Activated T-helper 17 cell treated with anti-CD3 and anti-CD28 coated beads, Interleukin-2, amount 50 U/mL, for 72 hours (primary cell): ENCODE data around the gene CCDC134. TPM values are rescaled to one million over a fixed set of nuclear protein-coding genes. Genes with fewer than 3 reads are reported as not detected.

Source experiments
- ATAC-seq: fragments of 150-1000 bp; cut with Tn5 transposase; replicated peaks from 2 replicates; pipeline ENCODE4 v1.10.0; 2021; ENCODE audit warnings: mild to moderate bottlenecking, moderate library complexity
- H3K27ac Mint-ChIP-seq: one replicate; pipeline ENCODE4 v1.8.0; 2022; ENCODE audit warnings: mixed read lengths
- H3K27me3 Mint-ChIP-seq: one replicate; pipeline ENCODE4 v1.8.0; 2022; ENCODE audit warnings: mixed read lengths
- H3K36me3 Mint-ChIP-seq: one replicate; pipeline ENCODE4 v1.8.0; 2022; ENCODE audit warnings: low read depth, mild to moderate bottlenecking, mixed read lengths
- H3K4me1 Mint-ChIP-seq: one replicate; pipeline ENCODE4 v1.8.0; 2022; ENCODE audit warnings: mixed read lengths
- H3K4me3 Mint-ChIP-seq: one replicate; pipeline ENCODE4 v1.8.0; 2022; ENCODE audit warnings: mild to moderate bottlenecking, mixed read lengths
- H3K9me3 Mint-ChIP-seq: one replicate; pipeline ENCODE4 v1.8.0; 2022; ENCODE audit warnings: mixed read lengths
- total RNA-seq, 2 donors: library from RNA; stranded (reverse); gene quantifications; one replicate each; pipeline ENCODE4 v1.2.3, GENCODE V29; 2022

Gene CCDC134
- total RNA-seq, result 10 to 100 TPM; 21.6 to 22.3 TPM

DNA sequence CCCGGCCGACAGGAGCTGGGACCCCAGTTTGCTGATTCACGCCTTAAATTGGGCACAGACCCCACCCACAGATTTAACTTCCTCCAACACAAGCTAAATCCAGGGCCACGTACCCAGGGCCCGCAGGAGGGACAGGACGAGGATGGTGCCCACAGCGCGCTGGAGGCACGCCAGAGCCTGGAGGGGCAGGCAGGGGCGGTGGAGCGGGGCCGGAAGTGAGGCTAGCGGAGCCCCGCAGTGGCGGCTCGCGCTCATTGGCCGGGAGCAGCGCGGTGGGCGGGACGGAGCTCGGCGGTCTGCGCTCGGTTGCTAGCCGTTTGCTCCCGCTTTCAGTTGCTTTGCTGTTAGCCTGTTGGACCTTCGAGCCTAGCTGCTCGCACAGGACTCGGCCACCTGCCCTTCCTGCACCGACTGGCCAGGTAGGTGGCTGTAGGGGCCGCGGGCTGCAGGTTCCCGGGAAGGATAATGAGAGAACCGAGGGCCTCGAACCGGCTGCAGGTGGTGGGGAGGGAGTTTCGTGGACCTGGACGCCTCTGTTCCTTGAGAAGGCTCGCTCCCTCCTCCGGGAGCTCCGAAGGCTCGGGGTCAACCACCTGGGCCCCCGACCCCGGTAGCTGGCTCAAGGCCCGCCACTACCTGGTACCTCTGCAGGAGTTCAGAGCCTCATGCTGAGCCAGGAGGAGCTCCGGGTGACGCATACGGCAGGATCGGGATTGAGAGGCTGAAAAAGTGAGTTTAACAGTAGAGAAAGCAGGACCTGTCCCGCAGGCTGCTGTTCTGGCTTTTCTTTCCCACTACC lies at the start of gene CCDC134:
CCDC134 (plus strand) TSS at position 332 of the 799 bp plus-strand sequence. CDS start 8,212 bp downstream, outside the sequence.
- H3K36me3 Mint-ChIP-seq, result peaks cover 25% of the 10 kb centered on the region
- H3K4me3 Mint-ChIP-seq, result peak within 1 kb of the TSS; percentile 81
- no peaks in the 10 kb centered on the region for H3K9me3 Mint-ChIP-seq

GRCh38 chr22:41752011-41752970 lies 48.2 kb upstream of the CCDC134 start:
- Mint-ChIP-seq H3K4me3 (peak overlapping the region; percentile 13), H3K9me3 (no peaks in the 10 kb centered on the region), H3K27me3 (peaks cover 7% of the 10 kb centered on the region), H3K27ac (peak overlapping the region; percentile 57), H3K4me1 (peaks cover 6% of the 10 kb centered on the region), H3K36me3 (no peaks in the 10 kb centered on the region)
- peak; percentile 86 for ATAC-seq

More for the DNA sequence above, at the start of gene CCDC134:
- Mint-ChIP-seq H3K4me1 (peaks cover 18% of the 10 kb centered on the region), H3K27me3 (no peaks in the 10 kb centered on the region), H3K27ac (peak within 1 kb of the TSS; percentile 83)
- ATAC-seq, result peak; percentile 97

- Mint-ChIP-seq H3K4me3 (no peak overlapping the region), H3K27me3 (peaks cover 7% of the 10 kb centered on the region), H3K36me3 (no peaks in the 10 kb centered on the region), H3K27ac (no peak overlapping the region), H3K4me1 (peaks cover 6% of the 10 kb centered on the region), H3K9me3 (no peaks in the 10 kb centered on the region)
- no peak for ATAC-seq
These were observed 46.5 kb upstream of the CCDC134 start for GRCh38 chr22:41753984-41754383.

DNA sequence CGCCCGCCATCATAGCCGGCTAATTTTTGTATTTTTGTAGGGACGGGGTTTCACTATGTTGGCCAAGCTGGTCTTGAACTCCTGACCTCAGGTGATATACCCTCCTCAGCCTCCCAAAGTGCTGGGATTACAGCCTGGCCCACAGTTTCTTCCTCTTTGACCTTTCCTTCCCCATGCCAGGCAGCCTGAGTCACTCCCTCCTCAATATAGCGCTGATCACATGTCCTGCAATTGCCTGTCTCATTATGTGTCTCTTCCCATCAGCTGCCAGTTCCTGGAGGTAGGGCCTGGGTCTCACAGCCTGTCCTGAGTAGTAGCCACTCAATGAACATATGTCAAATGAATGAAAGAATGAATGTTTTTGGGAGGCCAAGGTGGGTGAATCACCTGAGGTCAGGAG lies 43.0 kb upstream of the CCDC134 start:
- no peak overlapping the region for H3K4me3 Mint-ChIP-seq
- no peak for ATAC-seq
- H3K27me3 Mint-ChIP-seq, result no peaks in the 10 kb centered on the region
- H3K4me1 Mint-ChIP-seq, result no peaks in the 10 kb centered on the region
- no peaks in the 10 kb centered on the region for H3K36me3 Mint-ChIP-seq
- H3K9me3 Mint-ChIP-seq, result no peaks in the 10 kb centered on the region
- no peak overlapping the region for H3K27ac Mint-ChIP-seq

GRCh38 chr22:41758231-41758630 lies 42.2 kb upstream of the CCDC134 start:
- no peaks in the 10 kb centered on the region for H3K27me3 Mint-ChIP-seq
- H3K9me3 Mint-ChIP-seq, result no peaks in the 10 kb centered on the region
- ATAC-seq, result no peak
- H3K4me1 Mint-ChIP-seq, result no peaks in the 10 kb centered on the region
- H3K27ac Mint-ChIP-seq, result no peak overlapping the region
- H3K4me3 Mint-ChIP-seq, result no peak overlapping the region
- H3K36me3 Mint-ChIP-seq, result no peaks in the 10 kb centered on the region

DNA sequence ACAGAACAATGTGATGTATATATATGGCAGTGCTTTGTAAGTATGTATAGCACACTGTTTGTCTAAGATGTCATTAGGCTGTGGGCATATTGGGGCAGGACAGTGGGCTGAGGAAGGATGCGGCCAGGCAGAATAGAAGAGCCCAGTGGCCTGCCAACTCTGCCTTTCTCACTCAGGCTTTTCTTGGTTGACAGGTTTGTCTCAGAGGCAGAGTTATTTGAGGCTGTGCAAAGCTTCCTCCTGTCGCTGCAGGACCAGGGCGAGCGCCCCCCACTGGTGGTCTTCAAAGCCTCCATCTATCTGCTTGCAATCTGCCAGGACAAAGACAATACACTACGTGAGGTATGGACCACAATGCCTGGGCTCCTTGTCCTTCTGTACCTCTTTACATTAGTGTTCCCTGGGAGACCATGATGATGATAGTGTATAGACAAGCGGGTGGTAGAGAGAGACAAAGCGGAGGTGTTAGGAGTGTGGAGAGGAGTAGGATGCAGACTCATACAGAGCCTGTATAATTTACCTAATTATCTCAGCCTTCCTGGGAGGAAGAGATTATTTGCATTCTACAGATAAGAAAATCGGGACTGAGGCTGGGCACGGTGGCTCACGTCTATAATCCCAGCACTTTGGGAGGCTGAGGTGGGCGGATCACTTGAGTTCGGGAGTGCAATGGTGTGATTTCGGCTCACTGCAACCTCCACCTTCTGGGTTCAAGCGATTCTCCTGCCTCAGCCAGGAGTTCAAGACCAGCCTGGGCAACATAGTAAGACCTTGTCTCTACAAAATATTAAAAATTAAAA lies 37.3 kb upstream of the CCDC134 start:
- peak; percentile 42 for ATAC-seq
- H3K4me1 Mint-ChIP-seq, result peaks cover 6% of the 10 kb centered on the region

DNA sequence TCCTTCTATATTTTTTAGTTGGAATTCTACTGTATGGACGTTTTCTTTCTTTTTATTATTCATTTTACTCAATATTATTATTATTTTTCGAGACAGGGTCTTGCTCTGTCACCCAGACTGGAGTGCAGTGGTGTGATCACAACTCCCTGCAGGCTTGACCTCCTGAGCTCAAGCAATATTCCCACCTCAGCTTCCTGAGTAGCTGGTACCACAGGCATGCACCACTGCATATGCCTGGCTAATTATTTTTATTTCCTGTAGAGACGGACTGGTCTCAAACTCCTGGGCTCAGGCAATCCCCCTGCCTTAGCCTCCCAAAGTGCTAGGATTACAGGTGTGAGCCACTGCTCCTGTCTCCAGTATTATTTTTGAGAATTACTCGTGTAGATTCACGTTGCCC lies 34.0 kb upstream of the CCDC134 start:
- peaks cover 11% of the 10 kb centered on the region for H3K4me1 Mint-ChIP-seq
- ATAC-seq, result no peak
- no peak overlapping the region for H3K4me3 Mint-ChIP-seq
- no peaks in the 10 kb centered on the region for H3K27me3 Mint-ChIP-seq
- H3K27ac Mint-ChIP-seq, result no peak overlapping the region
- no peaks in the 10 kb centered on the region for H3K36me3 Mint-ChIP-seq
- no peaks in the 10 kb centered on the region for H3K9me3 Mint-ChIP-seq

More for the DNA sequence above, 37.3 kb upstream of the CCDC134 start:
- no peaks in the 10 kb centered on the region for H3K9me3 Mint-ChIP-seq
- no peaks in the 10 kb centered on the region for H3K36me3 Mint-ChIP-seq
- H3K27me3 Mint-ChIP-seq, result no peaks in the 10 kb centered on the region
- no peak overlapping the region for H3K4me3 Mint-ChIP-seq
- peak overlapping the region; percentile 50 for H3K27ac Mint-ChIP-seq

- Mint-ChIP-seq H3K27ac (peak overlapping the region; percentile 26), H3K36me3 (no peaks in the 10 kb centered on the region), H3K27me3 (no peaks in the 10 kb centered on the region), H3K4me1 (peaks cover 11% of the 10 kb centered on the region), H3K9me3 (no peaks in the 10 kb centered on the region), H3K4me3 (no peak overlapping the region)
- peak; percentile 87 for ATAC-seq
These were observed 32.0 kb upstream of the CCDC134 start for GRCh38 chr22:41768430-41768829.

DNA sequence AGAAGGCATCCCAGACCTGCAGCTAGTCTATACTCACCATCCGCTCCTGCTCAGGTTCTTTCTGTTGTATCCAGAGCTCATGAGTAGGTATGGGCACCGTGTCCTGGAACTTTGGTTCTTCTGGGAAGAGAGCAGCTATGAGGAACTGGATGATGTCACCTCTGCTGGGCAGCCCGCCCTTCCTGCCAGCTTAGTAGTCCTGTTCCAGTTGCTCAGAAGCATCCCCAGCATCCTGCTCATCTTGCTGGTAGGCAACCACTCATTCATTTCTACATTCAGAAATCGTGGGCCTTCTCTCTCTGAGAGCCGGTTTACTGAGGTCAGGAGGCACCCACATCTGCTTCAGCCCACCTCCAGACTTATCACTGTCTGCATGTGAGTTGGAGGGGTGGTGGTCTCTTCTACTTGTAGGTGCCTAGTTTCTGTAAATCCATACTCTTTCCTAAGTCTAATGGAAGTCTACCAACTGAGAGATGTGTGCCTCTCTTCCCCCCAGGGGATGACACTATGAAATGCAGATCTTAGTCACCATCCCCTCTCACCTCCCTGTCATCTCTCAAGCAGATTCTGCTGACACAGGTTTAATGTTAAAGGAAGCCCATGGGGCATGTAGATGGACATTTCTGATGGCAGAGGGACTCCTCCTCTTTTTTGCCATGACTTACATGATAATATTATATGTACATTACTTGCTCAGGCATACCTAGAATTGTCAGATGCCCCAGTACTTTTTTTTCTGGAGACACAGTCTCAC lies 29.6 kb upstream of the CCDC134 start:
- Mint-ChIP-seq H3K9me3 (no peaks in the 10 kb centered on the region), H3K27ac (peak overlapping the region; percentile 63), H3K36me3 (no peaks in the 10 kb centered on the region), H3K4me1 (peaks cover 11% of the 10 kb centered on the region), H3K27me3 (no peaks in the 10 kb centered on the region), H3K4me3 (peak overlapping the region; percentile 19)
- peak; percentile 84 for ATAC-seq

DNA sequence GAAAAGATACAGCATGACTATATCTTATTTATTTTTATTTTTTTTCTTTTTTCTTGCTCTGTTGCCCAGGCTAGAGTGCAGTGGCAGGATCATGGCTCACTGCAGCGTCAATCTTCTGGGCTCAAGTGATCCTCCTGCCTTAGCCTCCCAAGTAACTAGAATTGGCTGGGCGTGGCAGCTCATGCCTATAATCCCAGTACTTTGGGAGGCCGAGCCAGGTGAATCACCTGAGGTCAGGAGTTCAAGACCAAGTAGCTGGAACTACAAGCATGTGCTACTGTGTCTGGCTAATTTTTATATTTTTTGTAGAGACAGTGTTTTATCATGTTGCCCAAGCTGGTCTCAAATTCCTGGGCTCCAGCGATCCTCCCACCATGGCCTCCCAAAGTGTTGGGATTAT lies 28.3 kb upstream of the CCDC134 start:
- peaks cover 14% of the 10 kb centered on the region for H3K4me1 Mint-ChIP-seq
- no peak for ATAC-seq
- no peaks in the 10 kb centered on the region for H3K36me3 Mint-ChIP-seq
- no peaks in the 10 kb centered on the region for H3K9me3 Mint-ChIP-seq
- no peak overlapping the region for H3K27ac Mint-ChIP-seq
- no peak overlapping the region for H3K4me3 Mint-ChIP-seq
- no peaks in the 10 kb centered on the region for H3K27me3 Mint-ChIP-seq

DNA sequence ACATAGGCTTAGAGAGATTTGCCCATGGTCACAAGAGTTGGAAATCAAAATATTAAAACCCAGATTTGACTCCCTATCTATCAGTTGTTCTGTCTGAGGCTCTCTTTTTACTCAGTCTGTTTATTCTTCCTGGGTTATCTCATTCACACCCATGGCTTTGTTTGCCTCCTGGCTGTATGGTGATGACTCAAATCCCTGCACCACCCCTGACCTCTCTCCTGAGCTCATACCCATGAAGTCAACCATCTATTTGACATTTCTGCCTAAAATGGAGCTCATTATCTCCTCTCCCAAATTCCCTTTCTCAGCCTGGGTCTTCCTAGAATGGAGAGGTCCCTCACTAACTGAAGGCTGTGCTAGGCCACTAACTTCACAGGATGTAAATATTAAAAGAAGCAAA lies 27.8 kb upstream of the CCDC134 start:
- H3K27me3 Mint-ChIP-seq, result no peaks in the 10 kb centered on the region
- no peaks in the 10 kb centered on the region for H3K36me3 Mint-ChIP-seq
- ATAC-seq, result no peak
- H3K9me3 Mint-ChIP-seq, result no peaks in the 10 kb centered on the region
- H3K4me1 Mint-ChIP-seq, result peaks cover 11% of the 10 kb centered on the region
- H3K27ac Mint-ChIP-seq, result no peak overlapping the region
- H3K4me3 Mint-ChIP-seq, result no peak overlapping the region

- H3K27me3 Mint-ChIP-seq, result no peaks in the 10 kb centered on the region
- no peak overlapping the region for H3K4me3 Mint-ChIP-seq
- peaks cover 9% of the 10 kb centered on the region for H3K4me1 Mint-ChIP-seq
- H3K36me3 Mint-ChIP-seq, result no peaks in the 10 kb centered on the region
- ATAC-seq, result no peak
- H3K27ac Mint-ChIP-seq, result no peak overlapping the region
- H3K9me3 Mint-ChIP-seq, result no peaks in the 10 kb centered on the region
These were observed 25.1 kb upstream of the CCDC134 start for GRCh38 chr22:41775338-41775737.

- Mint-ChIP-seq H3K4me1 (peaks cover 13% of the 10 kb centered on the region), H3K4me3 (no peak overlapping the region), H3K27ac (peak overlapping the region; percentile 53), H3K27me3 (no peaks in the 10 kb centered on the region), H3K9me3 (no peaks in the 10 kb centered on the region), H3K36me3 (no peaks in the 10 kb centered on the region)
- ATAC-seq, result no peak
These were observed 24.5 kb upstream of the CCDC134 start for GRCh38 chr22:41775976-41776375.
